Type B pancreatic cell (in vitro differentiated cells): ENCODE measurements around the gene POLR2J. TPM values are rescaled to one million over a fixed set of nuclear protein-coding genes. Genes with fewer than 3 reads are reported as not detected.
"Not testable (repeated sequence)": the region's sequence is repeated elsewhere in the genome, so short reads cannot be mapped to it uniquely, and the experiment has no call there.

Experiments
- DNase-seq: peaks from one replicate; pipeline ENCODE4 v3.0.0; 2021; ENCODE audit warnings: mixed read lengths; ENCODE audit not compliant: unreplicated experiment; ENCODE audit errors: extremely low spot score
- H3K27ac Mint-ChIP-seq: 2 replicates; pipeline ENCODE4 v1.8.0; 2021; ENCODE audit warnings: mild to moderate bottlenecking, mixed read lengths
- H3K27me3 Mint-ChIP-seq: 2 replicates; pipeline ENCODE4 v1.8.0; 2021; ENCODE audit warnings: mixed read lengths
- H3K36me3 Mint-ChIP-seq: 2 replicates; pipeline ENCODE4 v1.8.0; 2021; ENCODE audit warnings: mixed read lengths
- H3K4me1 Mint-ChIP-seq: one replicate; pipeline ENCODE4 v1.8.0; 2021; ENCODE audit warnings: mixed read lengths; ENCODE audit not compliant: unreplicated experiment
- H3K4me3 Mint-ChIP-seq: 2 replicates; pipeline ENCODE4 v1.8.0; 2021; ENCODE audit warnings: mild to moderate bottlenecking, mixed read lengths
- H3K9me3 Mint-ChIP-seq: 2 replicates; pipeline ENCODE4 v1.8.0; 2021; ENCODE audit warnings: mixed read lengths
- total RNA-seq: library from RNA; stranded (reverse); gene quantifications from 2 replicates; pipeline ENCODE4 v1.2.1, GENCODE V29; 2021; ENCODE audit warnings: low replicate concordance
- TF ChIP-seq, protein P1 (sequence below): fragments of 200-600 bp; sonication (generic); conservative IDR thresholded peaks from 2 replicates; pipeline ENCODE4 v1.5.0; 2021; ENCODE audit warnings: antibody characterized with exemption, mild to moderate bottlenecking

The POLR2J gene
- total RNA-seq, 1 donor from 2014 or later, result 48.1 TPM

GRCh38 chr7:102457352-102457924 lies 21.3 kb downstream of the POLR2J start:
- H3K9me3 Mint-ChIP-seq, result no peaks in the 10 kb centered on the region
- no peak for DNase-seq
- H3K27ac Mint-ChIP-seq, result no peak overlapping the region
- H3K4me3 Mint-ChIP-seq, result no peak overlapping the region
- TF ChIP-seq, protein P1, sequence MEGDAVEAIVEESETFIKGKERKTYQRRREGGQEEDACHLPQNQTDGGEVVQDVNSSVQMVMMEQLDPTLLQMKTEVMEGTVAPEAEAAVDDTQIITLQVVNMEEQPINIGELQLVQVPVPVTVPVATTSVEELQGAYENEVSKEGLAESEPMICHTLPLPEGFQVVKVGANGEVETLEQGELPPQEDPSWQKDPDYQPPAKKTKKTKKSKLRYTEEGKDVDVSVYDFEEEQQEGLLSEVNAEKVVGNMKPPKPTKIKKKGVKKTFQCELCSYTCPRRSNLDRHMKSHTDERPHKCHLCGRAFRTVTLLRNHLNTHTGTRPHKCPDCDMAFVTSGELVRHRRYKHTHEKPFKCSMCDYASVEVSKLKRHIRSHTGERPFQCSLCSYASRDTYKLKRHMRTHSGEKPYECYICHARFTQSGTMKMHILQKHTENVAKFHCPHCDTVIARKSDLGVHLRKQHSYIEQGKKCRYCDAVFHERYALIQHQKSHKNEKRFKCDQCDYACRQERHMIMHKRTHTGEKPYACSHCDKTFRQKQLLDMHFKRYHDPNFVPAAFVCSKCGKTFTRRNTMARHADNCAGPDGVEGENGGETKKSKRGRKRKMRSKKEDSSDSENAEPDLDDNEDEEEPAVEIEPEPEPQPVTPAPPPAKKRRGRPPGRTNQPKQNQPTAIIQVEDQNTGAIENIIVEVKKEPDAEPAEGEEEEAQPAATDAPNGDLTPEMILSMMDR, result no peak
- H3K4me1 Mint-ChIP-seq, result no peaks in the 10 kb centered on the region
- H3K36me3 Mint-ChIP-seq, result no peaks in the 10 kb centered on the region
- H3K27me3 Mint-ChIP-seq, result no peaks in the 10 kb centered on the region

GRCh38 chr7:102456327-102456726 lies 22.4 kb downstream of the POLR2J start:
- H3K4me1 Mint-ChIP-seq, result no peaks in the 10 kb centered on the region
- H3K27me3 Mint-ChIP-seq, result no peaks in the 10 kb centered on the region
- no peaks in the 10 kb centered on the region for H3K9me3 Mint-ChIP-seq
- TF ChIP-seq, protein P1, result no peak
- DNase-seq, result no peak
- no peaks in the 10 kb centered on the region for H3K36me3 Mint-ChIP-seq
- H3K27ac Mint-ChIP-seq, result no peak overlapping the region
- H3K4me3 Mint-ChIP-seq, result no peak overlapping the region

- Mint-ChIP-seq H3K4me3 (no peak overlapping the region), H3K4me1 (no peaks in the 10 kb centered on the region), H3K27ac (no peak overlapping the region), H3K36me3 (no peaks in the 10 kb centered on the region), H3K27me3 (no peaks in the 10 kb centered on the region), H3K9me3 (no peaks in the 10 kb centered on the region)
- TF ChIP-seq, protein P1, result no peak
- DNase-seq, result no peak
These were observed 23.1 kb downstream of the POLR2J start for GRCh38 chr7:102455596-102455995.

- H3K27ac Mint-ChIP-seq, DNase-seq, H3K36me3 Mint-ChIP-seq: not testable (repeated sequence)
These were observed 23.8 kb downstream of the POLR2J start for GRCh38 chr7:102454932-102455331.

DNA sequence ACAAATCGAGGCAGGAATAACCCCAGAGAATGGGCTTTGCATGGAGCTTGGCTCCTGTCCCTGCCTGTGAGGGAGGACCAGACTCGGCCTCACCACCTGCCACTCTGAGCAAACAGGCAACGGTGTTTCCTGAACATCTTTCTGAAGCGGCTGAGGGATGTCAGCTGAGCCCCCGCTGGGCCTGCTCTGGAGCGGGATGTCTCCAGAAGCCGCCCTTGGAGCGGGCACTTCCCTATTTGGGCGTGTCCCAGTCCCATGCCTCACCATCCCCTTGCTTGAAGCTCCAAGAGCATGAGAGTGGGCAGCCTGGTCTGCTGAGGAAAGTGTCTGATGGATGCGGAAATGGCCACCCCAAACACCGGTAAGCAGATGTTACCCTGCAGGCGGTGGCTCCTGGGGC lies 24.3 kb downstream of the POLR2J start:
- H3K4me3 Mint-ChIP-seq, result no peak overlapping the region
- no peaks in the 10 kb centered on the region for H3K36me3 Mint-ChIP-seq
- DNase-seq, result no peak
- H3K27me3 Mint-ChIP-seq, result no peaks in the 10 kb centered on the region
- TF ChIP-seq, protein P1, result no peak
- H3K4me1 Mint-ChIP-seq, result no peaks in the 10 kb centered on the region
- no peak overlapping the region for H3K27ac Mint-ChIP-seq
- no peaks in the 10 kb centered on the region for H3K9me3 Mint-ChIP-seq

More at GRCh38 chr7:102454932-102455331, 23.8 kb downstream of the POLR2J start:
- not testable (repeated sequence) for H3K4me3 Mint-ChIP-seq, H3K9me3 Mint-ChIP-seq, H3K4me1 Mint-ChIP-seq, H3K27me3 Mint-ChIP-seq

DNA sequence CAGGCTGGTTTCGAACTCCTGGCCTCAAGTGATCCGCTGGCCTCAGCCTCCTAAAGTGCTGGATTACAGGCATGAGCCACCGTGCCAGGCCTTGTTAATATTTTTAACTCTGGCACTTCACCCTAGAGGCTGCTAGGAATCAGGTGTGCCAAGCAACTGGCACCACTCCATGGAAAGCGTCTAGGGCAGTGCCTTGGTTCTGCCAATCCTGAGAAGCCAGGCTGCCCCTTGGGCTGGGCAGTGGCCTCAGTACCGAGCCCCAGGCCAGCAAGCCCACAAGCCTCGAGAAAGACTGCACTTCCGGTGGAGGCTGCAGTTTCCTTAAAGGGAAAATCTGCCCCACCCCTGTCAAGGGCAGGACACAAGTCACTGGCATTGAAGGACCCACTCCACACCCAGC lies 25.4 kb downstream of the POLR2J start:
- Mint-ChIP-seq H3K36me3 (no peaks in the 10 kb centered on the region), H3K4me3 (no peak overlapping the region), H3K4me1 (no peaks in the 10 kb centered on the region), H3K9me3 (no peaks in the 10 kb centered on the region), H3K27ac (no peak overlapping the region), H3K27me3 (no peaks in the 10 kb centered on the region)
- TF ChIP-seq, protein P1, result no peak
- no peak for DNase-seq
